ENCODE results near the gene KIF25.
"Not testable (repeated sequence)": the region's sequence is repeated elsewhere in the genome, so short reads cannot be mapped to it uniquely, and the experiment has no call there.

The KIF25 gene

GRCh38 chr6:167975458-167975857 is 22.0 kb upstream of the KIF25 start:
- no peak for ATAC-seq

GRCh38 chr6:167976116-167976657 is 21.3 kb upstream of the KIF25 start:
- not testable (repeated sequence) for ATAC-seq

- no peak for ATAC-seq
Measured at GRCh38 chr6:167976708-167977107, 20.8 kb upstream of the KIF25 start.

- ATAC-seq, result no peak
Measured at GRCh38 chr6:167977717-167978467, 19.6 kb upstream of the KIF25 start.

GRCh38 chr6:167978607-167979006 is 18.9 kb upstream of the KIF25 start:
- ATAC-seq, result no peak

GRCh38 chr6:167979436-167980139 is 17.9 kb upstream of the KIF25 start:
- no peak for ATAC-seq

GRCh38 chr6:167980911-167981580 is 16.4 kb upstream of the KIF25 start:
- no peak for ATAC-seq

- no peak for ATAC-seq
Measured at GRCh38 chr6:167981916-167982462, 15.5 kb upstream of the KIF25 start.

- ATAC-seq, result no peak
Measured at GRCh38 chr6:167984144-167984719, 13.2 kb upstream of the KIF25 start.

GRCh38 chr6:167984876-167985604 is 12.4 kb upstream of the KIF25 start:
- no peak for ATAC-seq

GRCh38 chr6:167985911-167986595 is 11.4 kb upstream of the KIF25 start:
- ATAC-seq, result no peak

GRCh38 chr6:167987396-167988153 is 9.9 kb upstream of the KIF25 start:
- ATAC-seq, result no peak

GRCh38 chr6:167988154-167988495 is 9.3 kb upstream of the KIF25 start:
- no peak for ATAC-seq

- ATAC-seq, result no peak
Measured at GRCh38 chr6:167988945-167989841, 8.3 kb upstream of the KIF25 start.

- ATAC-seq, result no peak
Measured at GRCh38 chr6:167990016-167990945, 7.2 kb upstream of the KIF25 start.

GRCh38 chr6:167993169-167993568 is 4.3 kb upstream of the KIF25 start:
- no peak for ATAC-seq

- no peak for ATAC-seq
Measured at GRCh38 chr6:167993831-167994230, 3.6 kb upstream of the KIF25 start.

- no peak for ATAC-seq
Measured at GRCh38 chr6:167995302-167995701, 2.2 kb upstream of the KIF25 start.

All from activated CD4-positive, CD25-positive, alpha-beta regulatory T cell treated with anti-CD3 and anti-CD28 coated beads, Interleukin-2, amount 50 U/mL, for 24 hours (primary cell).